ENCODE data around the gene AK9. TPM values are rescaled to one million over a fixed set of nuclear protein-coding genes. Genes with fewer than 3 reads are reported as not detected.

Gene AK9
- total and polyA plus RNA-seq, 2 of the 8 experiments (the other 6 are each of a cell fraction or from before 2014, with no cell fraction given) = 1.8 to 2.2 TPM

DNA sequence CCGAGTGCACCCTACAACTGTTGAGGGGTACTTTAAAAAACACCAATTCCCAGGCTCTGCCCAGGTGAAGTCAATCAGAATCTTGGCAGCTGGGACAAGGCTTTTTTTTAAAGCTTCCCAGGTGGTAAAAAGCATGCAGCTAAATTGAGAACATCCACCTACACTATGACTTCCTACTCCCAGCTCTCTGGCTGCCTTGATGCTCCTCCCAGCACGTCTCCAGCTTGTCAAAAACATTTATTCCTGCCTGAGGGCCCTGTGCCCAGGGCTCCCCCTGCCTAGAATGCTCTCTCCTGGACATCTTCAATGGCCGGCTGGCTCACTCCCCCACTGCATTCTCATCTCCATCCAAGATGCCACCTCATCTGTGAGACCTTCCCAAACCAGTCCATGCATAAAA is 217.9 kb downstream of the AK9 start (continued):
- TF ChIP-seq, protein P1, sequence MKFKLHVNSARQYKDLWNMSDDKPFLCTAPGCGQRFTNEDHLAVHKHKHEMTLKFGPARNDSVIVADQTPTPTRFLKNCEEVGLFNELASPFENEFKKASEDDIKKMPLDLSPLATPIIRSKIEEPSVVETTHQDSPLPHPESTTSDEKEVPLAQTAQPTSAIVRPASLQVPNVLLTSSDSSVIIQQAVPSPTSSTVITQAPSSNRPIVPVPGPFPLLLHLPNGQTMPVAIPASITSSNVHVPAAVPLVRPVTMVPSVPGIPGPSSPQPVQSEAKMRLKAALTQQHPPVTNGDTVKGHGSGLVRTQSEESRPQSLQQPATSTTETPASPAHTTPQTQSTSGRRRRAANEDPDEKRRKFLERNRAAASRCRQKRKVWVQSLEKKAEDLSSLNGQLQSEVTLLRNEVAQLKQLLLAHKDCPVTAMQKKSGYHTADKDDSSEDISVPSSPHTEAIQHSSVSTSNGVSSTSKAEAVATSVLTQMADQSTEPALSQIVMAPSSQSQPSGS (IDR thresholded peaks at IDR 0.05; ENCODE audit: low read length) = no peak
- no peak for TF ChIP-seq JUND (IDR thresholded peaks at IDR 0.05; ENCODE audit: low read length)
- no peak for TF ChIP-seq TAF7 (optimal IDR thresholded peaks at IDR 0.05; ENCODE audit: borderline replicate concordance, low read depth, low read length)
- no peak for TF ChIP-seq NANOG (IDR thresholded peaks at IDR 0.05; ENCODE audit: insufficient read depth, low read depth, low read length, poor library complexity, severe bottlenecking)
- TF ChIP-seq TAF1 (IDR thresholded peaks at IDR 0.05; ENCODE audit: low read depth, low read length) = no peak
